Muscle of leg (tissue), 16 donors: ENCODE results near the gene ACACB. TPM values are rescaled to one million over a fixed set of nuclear protein-coding genes. Genes with fewer than 3 reads are reported as not detected.

Source experiments
- DNase-seq: peaks from one replicate; pipeline ENCODE4 v3.0.0; 2013
- H3K27ac ChIP-seq: one replicate; pipeline ENCODE4 v1.5.1; 2013; ENCODE audit warnings: mild to moderate bottlenecking, low read length, control low read depth
- H3K27me3 ChIP-seq: one replicate; pipeline ENCODE4 v1.6.1; 2013; ENCODE audit warnings: low read length; ENCODE audit not compliant: control insufficient read depth, insufficient read depth
- H3K36me3 ChIP-seq: one replicate; pipeline ENCODE4 v1.6.1; 2013; ENCODE audit warnings: low read length; ENCODE audit not compliant: control insufficient read depth, insufficient read depth
- H3K4me1 ChIP-seq: one replicate; pipeline ENCODE4 v1.6.1; 2013; ENCODE audit warnings: low read length; ENCODE audit not compliant: control insufficient read depth, insufficient read depth
- H3K4me3 ChIP-seq: one replicate; pipeline ENCODE4 v1.5.1; 2013; ENCODE audit warnings: low read length, control low read depth
- H3K9me3 ChIP-seq: replicated peaks from 2 replicates; pipeline ENCODE4 v1.6.1; 2013; ENCODE audit warnings: low read depth, low read length; ENCODE audit not compliant: control insufficient read depth
- WGBS: methylation state at CpG from one replicate; pipeline ENCODE4 v1.1.5; 2013; ENCODE audit warnings: missing lambda C conversion rate; ENCODE audit not compliant: insufficient coverage; 5-methylcytosine and 5-hydroxymethylcytosine counted together
- long read RNA-seq, 11 donors: transcript quantifications; one replicate each; lab custom pipeline, GENCODE V29; 2026
- polyA plus RNA-seq, 8 donors: library from polyadenylated mRNA; unstranded; fragments of 120-200 nt; gene quantifications; one replicate each; pipeline versions ENCODE4 v1.2.1 to v1.2.3, GENCODE V29; 2013; ENCODE audit warnings: inconsistent platforms in 1 of 8, low replicate concordance in 1 of 8; ENCODE audit not compliant: insufficient read length in 8 of 8, insufficient read depth in 1 of 8
- total RNA-seq: library from RNA; stranded (reverse); fragments of 120-200 nt; gene quantifications from one replicate; pipeline ENCODE4 v1.2.4, GENCODE V29; 2013

Gene ACACB
- total RNA-seq (10.3 TPM), polyA plus RNA-seq (10 to 100 TPM in 1 of 8 donors, 1 to 10 TPM in 7; 6.4 to 10.4 (median 7.8) TPM)
- long read RNA-seq, donor 1: 0 reads
- long read RNA-seq, donor 2: 0 reads
- long read RNA-seq, donor 3, partial matches to known transcripts: 0 of 1 reads
- long read RNA-seq, donor 3, other reads (novel, unspliced or antisense): 0 of 1 reads
- long read RNA-seq, donor 4: 0 reads
- long read RNA-seq, donor 5: 0 reads
- long read RNA-seq, donor 6: 0 reads
- long read RNA-seq, donor 7: 0 reads
- long read RNA-seq, donor 8: 0 reads
- long read RNA-seq, donor 9: 0 reads
- long read RNA-seq, donor 10: 0 reads
- long read RNA-seq, donor 11, partial matches to known transcripts: 0 of 1 reads
- long read RNA-seq, donor 11, other reads (novel, unspliced or antisense): 0 of 1 reads

DNA sequence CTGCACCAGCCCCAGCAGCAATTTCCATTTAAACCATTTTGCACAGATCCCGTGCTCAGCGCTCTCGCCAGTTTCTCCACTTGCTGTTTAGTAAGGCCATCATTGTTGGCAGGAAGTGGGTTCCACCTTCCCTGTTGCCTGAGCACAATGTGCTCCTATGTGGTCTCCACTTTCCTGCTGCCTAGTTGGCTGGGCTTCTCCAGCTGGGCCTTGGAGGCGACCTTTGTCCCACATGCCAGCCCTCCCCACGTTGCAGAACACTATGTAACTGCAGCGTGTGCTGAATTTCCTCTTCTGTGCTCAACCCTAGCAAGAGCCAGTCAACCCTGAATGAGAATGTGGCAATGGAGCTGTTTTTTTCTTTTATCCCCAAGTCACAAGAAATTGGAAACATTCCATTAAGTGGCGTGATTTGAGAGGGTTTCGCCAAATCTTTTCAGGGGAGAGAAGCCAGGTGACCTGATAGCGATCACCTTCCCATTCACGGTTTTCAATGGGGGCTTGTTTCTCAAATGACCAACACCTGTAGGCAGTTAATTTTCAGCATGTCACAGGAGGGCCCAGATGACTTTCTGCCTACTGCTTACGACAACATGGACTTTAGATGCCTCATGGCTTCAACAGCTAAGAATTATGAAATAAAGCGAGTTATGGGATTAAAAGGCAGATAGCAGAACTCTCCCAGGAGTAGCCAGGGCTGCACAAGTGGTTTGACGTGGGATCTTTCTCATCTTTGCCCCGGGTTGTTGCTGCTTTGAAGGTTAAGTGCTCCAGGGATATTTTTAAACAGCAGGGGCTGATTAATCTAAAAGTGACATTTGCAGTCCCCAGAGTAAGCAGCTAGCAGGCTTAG is at the start of gene ACACB:
TSS of gene ACACB (plus strand) at position 830 of the 853 bp plus-strand sequence. CDS start 22,819 bp downstream, outside the sequence.
- no peaks in the 10 kb centered on the region for H3K9me3 ChIP-seq
- peak; percentile 53 for DNase-seq
- no peak within 1 kb of the TSS for H3K4me3 ChIP-seq
- H3K36me3 ChIP-seq: no peaks in the 10 kb centered on the region
- no peaks in the 10 kb centered on the region for H3K27me3 ChIP-seq
- peaks cover 18% of the 10 kb centered on the region for H3K4me1 ChIP-seq
- peak within 1 kb of the TSS; percentile 83 for H3K27ac ChIP-seq
- WGBS: 61% methylated on average over 5 of the region's 14 CpGs

DNA sequence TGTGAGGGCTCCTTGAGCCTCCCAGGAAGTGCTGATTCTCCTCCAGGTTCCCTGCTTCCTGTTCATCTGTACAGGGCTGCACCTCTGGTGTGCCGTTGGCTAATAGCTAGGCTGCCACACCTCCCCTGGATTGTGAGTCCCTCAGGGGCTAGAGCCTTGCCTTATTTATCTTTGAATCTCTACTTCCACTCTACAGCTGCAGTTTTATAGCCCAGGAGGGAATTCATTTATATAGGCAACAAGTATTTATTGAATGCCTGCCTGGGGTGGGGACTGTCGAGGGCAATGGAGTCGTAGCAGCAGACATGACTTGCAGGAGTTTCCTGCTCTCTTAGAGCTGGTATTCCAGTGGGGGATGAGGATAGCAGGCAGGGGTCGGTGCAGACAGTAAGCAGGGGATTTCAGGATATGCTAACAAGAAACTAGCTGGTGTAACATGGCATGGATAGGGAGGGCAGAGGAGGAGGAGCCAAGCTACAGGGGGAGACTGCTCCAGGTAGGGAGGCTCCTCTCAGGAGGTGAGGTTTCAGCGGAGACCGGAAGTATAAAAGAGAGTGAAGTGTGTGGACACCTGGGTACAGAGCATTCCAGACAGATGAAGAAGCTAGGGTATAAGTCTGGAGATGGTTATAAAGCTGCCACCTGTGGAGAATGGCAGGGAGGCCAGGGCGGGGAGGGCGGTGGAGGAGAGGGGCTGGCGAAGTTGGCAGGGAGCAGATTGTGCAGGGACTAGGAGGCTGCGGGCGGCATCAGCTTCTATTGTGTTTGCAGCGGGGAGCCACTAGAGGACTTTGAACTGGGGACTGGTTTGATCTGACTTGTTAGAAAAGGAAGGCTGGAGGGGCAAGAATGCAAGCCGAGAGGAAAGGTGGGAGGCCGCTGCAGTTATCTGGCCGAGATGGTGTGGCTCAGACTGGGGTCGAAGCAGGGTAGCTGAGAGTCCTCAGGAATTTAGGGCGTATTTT is 46.8 kb upstream of the ACACB start:
- no peaks in the 10 kb centered on the region for H3K27me3 ChIP-seq
- H3K9me3 ChIP-seq: no peaks in the 10 kb centered on the region
- no peak overlapping the region for H3K27ac ChIP-seq
- H3K4me1 ChIP-seq: peaks cover 2% of the 10 kb centered on the region
- peak; percentile 35 for DNase-seq
- peaks cover 61% of the 10 kb centered on the region for H3K36me3 ChIP-seq
- 53% methylated on average over 17 of the region's 17 CpGs for WGBS
- no peak overlapping the region for H3K4me3 ChIP-seq

DNA sequence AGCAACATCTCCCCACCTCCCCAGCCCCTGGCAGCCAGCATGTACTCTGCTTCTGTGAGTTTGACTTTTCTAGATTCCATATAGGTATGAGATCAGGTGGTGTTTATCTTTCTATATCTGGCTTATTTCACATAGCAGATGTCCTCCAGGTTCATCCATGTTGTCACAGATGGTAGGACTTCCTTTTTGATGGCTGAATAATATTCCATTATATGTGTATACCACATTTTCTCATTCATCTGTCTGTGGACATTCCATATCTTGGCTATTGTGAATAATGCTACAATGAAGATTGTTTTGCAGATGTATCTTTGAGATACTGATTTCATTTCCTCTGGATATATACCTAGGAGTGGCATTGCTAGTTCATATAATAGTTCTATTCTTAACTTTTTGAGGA is 41.5 kb upstream of the ACACB start:
- no peak overlapping the region for H3K27ac ChIP-seq
- DNase-seq: no peak
- H3K9me3 ChIP-seq: no peaks in the 10 kb centered on the region
- H3K4me3 ChIP-seq: no peak overlapping the region
- peaks cover 34% of the 10 kb centered on the region for H3K36me3 ChIP-seq
- H3K4me1 ChIP-seq: no peaks in the 10 kb centered on the region
- H3K27me3 ChIP-seq: no peaks in the 10 kb centered on the region

DNA sequence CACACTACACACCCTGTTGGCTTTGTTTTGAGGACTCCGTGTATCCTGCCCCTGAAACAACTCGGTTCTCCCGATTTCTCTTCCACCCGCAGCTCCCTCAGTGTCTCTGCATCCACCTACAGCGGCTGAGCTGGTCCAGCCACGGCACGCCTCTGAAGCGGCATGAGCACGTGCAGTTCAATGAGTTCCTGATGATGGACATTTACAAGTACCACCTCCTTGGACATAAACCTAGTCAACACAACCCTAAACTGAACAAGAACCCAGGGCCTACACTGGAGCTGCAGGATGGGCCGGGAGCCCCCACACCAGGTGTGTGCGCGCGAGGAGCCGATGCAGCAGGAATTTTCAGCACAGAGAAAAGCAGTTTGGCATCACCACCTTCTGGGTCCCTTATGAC is 33.6 kb upstream of the ACACB start:
- Histone ChIP-seq H3K9me3 (no peaks in the 10 kb centered on the region), H3K27me3 (no peaks in the 10 kb centered on the region), H3K4me3 (no peak overlapping the region), H3K27ac (no peak overlapping the region), H3K4me1 (no peaks in the 10 kb centered on the region), H3K36me3 (peaks cover 50% of the 10 kb centered on the region)
- WGBS: 92% methylated on average over 14 of the region's 14 CpGs
- no peak for DNase-seq

DNA sequence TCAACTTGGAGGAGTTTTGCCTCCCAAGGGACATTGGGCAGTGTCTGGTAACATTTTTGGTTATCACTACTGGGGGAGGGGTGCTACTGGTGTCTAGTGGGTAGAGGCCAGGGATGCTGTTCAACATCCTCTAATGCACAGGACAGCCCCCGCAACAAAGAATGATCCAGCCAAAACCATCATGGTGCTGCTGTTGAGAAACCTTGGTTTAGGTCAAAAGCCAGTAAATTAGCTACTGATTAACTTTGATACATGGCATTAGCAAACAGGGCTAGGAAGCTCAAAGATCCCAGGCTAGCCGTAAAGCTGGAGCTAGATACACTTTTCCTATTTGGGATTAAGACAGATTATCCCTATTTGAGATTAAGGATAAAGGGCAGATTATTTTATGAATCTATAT is 32.0 kb upstream of the ACACB start:
- H3K4me3 ChIP-seq: no peak overlapping the region
- no peaks in the 10 kb centered on the region for H3K27me3 ChIP-seq
- no peaks in the 10 kb centered on the region for H3K4me1 ChIP-seq
- H3K9me3 ChIP-seq: no peaks in the 10 kb centered on the region
- peaks cover 63% of the 10 kb centered on the region for H3K36me3 ChIP-seq
- no peak for DNase-seq
- H3K27ac ChIP-seq: no peak overlapping the region
- WGBS: no CpG with 5 or more reads among the region's 2 CpGs

DNA sequence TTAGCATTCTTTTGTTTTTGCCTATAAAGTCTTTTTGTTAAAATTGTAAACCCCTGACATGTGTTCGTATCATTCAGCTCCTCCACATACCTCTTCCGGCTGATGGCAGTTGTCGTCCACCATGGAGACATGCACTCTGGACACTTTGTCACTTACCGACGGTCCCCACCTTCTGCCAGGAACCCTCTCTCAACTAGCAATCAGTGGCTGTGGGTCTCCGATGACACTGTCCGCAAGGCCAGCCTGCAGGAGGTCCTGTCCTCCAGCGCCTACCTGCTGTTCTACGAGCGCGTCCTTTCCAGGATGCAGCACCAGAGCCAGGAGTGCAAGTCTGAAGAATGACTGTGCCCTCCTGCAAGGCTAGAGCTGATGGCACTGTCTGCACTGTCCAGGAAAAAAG is 30.8 kb upstream of the ACACB start:
- H3K27ac ChIP-seq: no peak overlapping the region
- 91% methylated on average over 11 of the region's 11 CpGs for WGBS
- no peaks in the 10 kb centered on the region for H3K9me3 ChIP-seq
- peaks cover 68% of the 10 kb centered on the region for H3K36me3 ChIP-seq
- H3K4me3 ChIP-seq: no peak overlapping the region
- DNase-seq: no peak
- no peaks in the 10 kb centered on the region for H3K27me3 ChIP-seq
- H3K4me1 ChIP-seq: no peaks in the 10 kb centered on the region

DNA sequence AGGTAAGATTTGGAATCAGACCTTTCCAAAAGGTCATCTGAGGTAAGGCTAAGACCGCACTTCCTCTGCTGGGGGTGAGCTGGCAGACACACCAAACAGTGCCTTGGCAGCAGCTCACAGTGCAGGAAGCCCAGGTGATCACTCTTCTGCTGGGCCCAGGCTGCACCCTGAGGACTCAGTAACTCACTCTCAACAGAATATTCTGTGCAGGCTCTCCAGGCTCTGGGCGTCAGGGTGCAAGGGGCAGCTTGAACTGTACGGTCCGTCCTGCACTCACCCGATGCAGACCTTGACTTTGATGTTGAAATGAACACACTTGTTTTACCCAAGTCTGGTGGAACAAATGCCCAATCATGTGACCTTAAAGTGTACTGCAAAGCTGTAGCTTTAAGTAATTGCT is 29.1 kb upstream of the ACACB start:
- H3K9me3 ChIP-seq: no peaks in the 10 kb centered on the region
- DNase-seq: no peak
- H3K36me3 ChIP-seq: peaks cover 73% of the 10 kb centered on the region
- H3K4me1 ChIP-seq: peaks cover 6% of the 10 kb centered on the region
- no peak overlapping the region for H3K4me3 ChIP-seq
- no peak overlapping the region for H3K27ac ChIP-seq
- no peaks in the 10 kb centered on the region for H3K27me3 ChIP-seq
- 73% methylated on average over 5 of the region's 5 CpGs for WGBS

DNA sequence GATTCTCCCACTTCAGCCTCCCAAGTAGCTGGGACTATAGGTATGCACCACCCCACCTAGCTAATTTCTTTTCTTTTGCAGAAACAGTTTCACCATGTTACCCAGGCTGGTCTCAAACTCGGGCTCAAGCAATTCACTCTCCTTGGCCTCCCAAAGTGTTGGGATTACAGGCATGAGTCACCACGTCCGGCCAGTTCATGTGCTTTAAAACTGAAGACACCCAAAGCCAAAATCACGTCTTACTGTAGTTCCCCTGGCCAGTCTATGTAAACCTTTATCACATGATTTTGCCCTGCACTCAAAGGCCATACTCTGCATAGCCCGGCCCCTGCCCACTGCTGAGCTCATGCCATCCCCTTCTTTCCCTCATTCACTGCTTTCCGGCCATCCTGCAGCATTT is 27.6 kb upstream of the ACACB start:
- H3K4me1 ChIP-seq: peaks cover 18% of the 10 kb centered on the region
- H3K27ac ChIP-seq: no peak overlapping the region
- WGBS: 77% methylated on average over 6 of the region's 6 CpGs
- no peaks in the 10 kb centered on the region for H3K27me3 ChIP-seq
- no peak overlapping the region for H3K4me3 ChIP-seq
- no peak for DNase-seq
- H3K9me3 ChIP-seq: no peaks in the 10 kb centered on the region
- peaks cover 59% of the 10 kb centered on the region for H3K36me3 ChIP-seq

DNA sequence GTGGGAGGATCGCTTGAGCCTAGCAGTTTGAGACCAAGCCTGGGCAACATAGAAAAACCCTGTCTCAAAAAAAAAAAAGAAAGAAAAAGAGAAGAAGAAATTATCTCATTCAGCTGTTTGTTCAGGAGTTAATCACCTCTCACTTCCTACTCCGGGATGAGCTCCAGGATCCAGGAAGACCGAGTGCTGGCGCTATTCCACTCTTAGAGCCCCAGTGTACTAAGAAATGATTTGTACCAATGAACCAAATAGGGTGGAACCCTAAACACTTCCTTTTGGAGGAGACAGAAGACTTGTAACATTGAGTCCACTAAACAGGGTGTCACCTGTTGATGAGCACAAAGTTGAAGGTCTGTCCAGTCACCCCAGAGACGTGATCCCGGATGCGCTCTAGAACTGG is 26.7 kb upstream of the ACACB start:
- no peaks in the 10 kb centered on the region for H3K9me3 ChIP-seq
- H3K36me3 ChIP-seq: peaks cover 51% of the 10 kb centered on the region
- peaks cover 18% of the 10 kb centered on the region for H3K4me1 ChIP-seq
- no peaks in the 10 kb centered on the region for H3K27me3 ChIP-seq
- no peak overlapping the region for H3K27ac ChIP-seq
- no peak overlapping the region for H3K4me3 ChIP-seq
- 99% methylated on average over 4 of the region's 7 CpGs for WGBS
- no peak for DNase-seq
